Activated T-helper 1 cell treated with Interleukin-2 at 50 U/mL for 16 hours (primary cell): ENCODE data around the gene TMEM125.

Source experiments
- DNase-seq: peaks from one replicate; pipeline ENCODE4 v3.0.0-alpha.2; 2020; ENCODE audit warnings: low read depth

The TMEM125 gene

DNA sequence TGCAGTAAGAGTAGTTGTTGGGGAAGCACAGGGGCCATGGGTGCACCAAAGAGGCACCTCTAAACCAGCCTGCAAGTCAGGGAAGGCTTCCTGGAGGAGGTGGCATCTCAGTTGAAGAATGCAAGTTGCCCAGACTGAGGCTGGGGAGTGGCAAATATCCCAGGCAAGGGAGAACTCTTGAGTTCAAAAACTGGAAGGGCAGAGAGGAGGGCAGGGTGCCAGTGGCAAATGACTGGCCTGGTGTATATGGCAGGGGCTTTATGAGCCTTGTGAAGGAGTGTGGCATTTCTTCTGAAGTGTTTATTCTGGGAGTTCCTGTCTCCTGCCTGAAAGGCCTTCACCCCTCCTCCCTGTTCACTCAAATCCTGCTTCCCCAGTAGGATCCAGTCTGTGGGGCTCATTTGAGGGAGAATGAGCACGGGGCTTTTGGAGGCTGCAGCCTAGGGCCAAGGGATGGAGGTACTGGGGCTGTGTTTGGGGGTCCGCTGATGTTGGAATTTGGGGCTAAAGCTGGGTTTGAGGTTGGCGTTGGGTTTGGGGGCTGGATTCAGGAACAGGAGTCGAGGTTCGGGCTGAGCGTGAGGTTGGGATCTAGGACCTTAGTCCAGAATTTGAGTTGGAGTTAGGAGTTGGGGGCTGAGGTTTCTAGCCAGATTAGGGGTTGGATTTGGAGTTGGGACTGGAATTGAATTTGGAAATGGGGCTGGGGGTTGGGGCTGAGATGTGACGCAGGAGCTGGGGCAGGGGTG lies at the start of gene TMEM125:
TSS of gene TMEM125 (plus strand) at position 357 of the 749 bp plus-strand sequence. CDS start 2,740 bp downstream, outside the sequence.
- no peak for DNase-seq

DNA sequence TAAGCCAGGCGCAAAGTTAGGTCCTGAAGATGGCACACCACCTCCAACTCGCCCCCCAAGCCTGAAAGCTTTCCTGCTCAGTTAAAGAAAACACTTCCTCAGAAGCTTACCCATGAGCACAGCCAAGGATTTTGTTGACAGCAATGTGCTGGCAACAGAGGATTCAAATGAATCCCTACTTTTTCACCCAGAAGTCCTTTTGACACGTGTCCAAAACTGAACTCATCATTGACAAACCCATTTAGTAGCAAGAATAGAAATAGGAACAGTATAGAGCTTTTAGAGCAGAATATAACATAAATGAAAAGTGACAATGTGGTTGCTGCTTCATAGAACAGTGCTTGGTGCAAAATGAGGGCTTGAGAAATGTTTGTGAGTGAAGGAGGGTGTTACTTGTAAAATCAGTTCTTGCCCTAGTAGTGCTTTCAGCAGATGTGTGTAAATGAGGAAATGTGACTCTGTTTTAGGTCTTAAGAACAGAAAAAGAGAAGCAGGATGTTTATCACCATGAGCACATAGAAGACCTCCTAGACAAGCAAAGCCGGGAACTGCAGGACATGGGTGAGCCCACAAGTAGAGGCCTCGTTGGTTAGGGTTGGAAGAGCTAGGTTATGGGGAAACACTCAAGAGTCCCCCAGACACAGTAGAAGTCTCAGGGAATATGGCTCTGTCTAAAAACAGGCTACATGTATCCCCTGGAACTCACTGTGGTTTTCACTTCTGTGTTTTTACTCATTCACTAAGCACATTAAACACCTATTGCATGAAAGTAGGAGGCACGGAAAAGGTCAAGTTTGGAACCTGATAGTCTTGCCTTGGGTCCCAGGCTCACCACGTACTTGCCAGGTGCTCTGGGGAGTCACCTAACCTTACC lies 48.6 kb upstream of the TMEM125 start:
- no peak for DNase-seq

DNA sequence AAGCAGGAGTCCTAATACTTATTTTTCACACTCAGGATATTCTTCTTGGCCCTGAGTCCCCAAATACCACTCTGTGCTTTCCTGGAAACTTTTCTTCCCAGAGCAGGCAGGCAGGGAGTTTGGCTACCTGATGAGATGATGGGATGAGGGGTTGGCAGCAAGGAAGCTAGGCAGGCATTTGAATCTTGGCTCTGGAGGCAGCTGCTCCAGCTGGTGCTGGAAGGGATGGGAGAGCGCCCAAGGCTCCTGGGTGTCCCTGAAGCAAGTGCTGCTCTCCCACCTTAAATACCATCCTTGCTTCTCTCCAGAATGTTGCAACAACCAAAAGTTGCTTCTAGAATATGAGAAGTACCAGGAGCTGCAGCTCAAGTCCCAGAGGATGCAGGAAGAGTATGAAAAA lies 48.0 kb upstream of the TMEM125 start:
- DNase-seq: no peak

DNA sequence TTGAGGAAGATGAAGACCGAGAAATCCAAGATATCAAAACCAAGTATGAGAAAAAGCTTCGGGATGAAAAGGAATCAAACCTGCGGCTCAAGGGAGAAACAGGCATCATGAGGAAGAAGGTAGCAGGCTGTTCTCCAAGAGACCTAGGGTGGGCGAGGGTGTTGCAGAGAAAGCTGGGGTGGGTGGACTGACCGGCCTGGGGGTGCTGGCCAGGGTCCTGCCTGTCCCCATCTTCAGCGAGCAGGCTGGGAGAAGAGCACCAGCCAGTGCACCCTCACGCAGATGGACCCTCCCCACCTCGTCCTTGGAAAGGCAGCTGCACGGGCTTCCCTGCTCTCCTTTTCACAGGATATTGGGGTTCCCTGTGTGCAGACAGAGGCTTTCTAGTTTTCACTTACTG lies 46.9 kb upstream of the TMEM125 start:
- no peak for DNase-seq

DNA sequence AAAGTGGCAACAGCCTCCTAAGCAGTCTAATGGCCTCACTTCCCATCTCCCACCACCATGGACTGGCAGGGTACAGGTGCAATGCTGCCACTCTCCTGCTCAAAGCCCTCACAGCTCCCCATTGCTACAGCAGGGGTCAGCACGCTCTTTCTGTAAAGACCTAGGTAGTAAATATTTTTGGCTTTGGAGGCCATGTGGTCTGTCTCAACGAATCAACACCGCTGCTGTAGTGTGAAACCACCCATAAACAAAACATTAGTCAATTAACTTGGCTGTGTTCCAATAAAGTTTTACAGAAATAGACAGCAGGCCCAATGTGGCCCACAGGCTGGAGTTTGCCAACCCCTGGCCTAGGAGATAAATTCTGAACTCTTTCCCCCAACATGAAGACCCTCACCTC lies 44.6 kb upstream of the TMEM125 start:
- DNase-seq: no peak

GRCh38 chr1:43227143-43227764 lies 42.5 kb upstream of the TMEM125 start:
- peak; percentile 59 for DNase-seq

GRCh38 chr1:43229826-43230780 lies 39.7 kb upstream of the TMEM125 start:
- DNase-seq: no peak

DNA sequence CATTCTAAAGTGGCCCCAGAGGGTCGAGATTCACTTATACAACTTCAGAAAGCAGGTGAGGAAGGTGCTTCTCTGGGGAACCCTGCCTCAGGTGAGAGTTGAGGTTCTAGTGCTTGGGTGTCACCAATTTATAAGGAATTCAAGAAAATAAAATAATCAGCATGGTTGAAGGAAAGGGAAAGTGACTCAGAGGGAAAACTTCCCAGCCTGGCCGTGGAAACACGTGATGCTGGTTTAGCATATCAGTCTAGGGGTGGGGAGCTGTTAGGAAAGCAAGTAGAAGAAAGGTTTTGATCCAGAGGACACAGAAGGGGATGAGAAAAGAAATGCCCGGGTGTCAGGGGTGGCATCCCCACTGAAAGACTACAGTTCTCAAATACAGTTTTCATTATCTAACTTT lies 37.7 kb upstream of the TMEM125 start:
- DNase-seq: no peak

DNA sequence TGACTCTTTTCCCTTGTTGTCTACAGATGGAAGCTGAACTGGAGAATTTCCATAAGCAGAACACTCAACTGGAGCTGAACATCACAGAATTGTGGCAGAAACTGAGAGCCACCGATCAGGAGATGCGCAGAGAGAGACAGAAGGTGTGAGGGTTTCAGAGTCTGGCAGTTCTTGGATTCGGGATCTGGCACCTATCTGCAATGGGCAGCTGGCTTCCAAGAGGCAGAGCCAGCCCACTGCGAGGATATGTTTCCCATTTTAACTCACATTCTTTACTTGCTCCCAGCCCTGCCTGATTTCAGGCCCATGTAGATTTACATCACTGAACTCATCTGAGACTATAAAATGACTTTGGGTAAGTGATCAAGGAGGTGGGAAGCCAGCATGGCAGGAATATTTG lies 37.3 kb upstream of the TMEM125 start:
- DNase-seq: no peak

DNA sequence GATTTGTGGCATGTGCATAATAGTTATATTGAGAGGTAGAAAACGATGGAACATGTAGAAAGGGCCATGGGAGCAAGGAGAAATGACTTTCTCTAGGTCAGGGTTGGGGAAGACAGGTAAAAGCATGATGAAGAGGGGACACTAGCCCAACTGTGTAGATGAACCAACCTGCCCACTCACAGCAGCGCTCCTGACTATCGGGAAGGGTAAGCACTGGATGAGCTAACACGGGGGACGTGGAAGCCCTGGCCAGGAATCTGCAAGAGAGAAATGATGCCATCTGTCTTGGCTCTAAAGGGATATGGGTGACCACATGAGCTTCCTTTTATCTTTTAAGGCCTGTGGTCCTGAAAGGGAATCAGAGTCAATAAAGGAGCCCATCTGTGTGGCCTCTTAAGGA lies 36.2 kb upstream of the TMEM125 start:
- no peak for DNase-seq

DNA sequence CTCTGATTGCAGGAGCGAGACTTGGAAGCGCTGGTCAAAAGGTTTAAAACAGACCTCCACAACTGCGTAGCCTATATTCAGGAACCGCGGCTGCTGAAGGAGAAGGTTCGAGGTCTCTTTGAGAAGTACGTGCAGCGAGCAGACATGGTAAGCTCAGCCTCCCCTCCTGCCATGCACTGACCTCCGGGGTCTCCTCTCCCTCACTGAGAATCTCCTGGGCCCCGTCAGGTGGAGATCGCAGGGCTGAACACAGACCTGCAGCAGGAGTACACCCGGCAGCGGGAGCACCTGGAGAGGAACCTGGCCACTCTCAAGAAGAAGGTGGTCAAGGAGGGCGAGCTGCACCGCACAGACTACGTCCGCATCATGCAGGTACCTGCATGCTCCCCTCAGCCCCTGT lies 35.5 kb upstream of the TMEM125 start:
- no peak for DNase-seq

DNA sequence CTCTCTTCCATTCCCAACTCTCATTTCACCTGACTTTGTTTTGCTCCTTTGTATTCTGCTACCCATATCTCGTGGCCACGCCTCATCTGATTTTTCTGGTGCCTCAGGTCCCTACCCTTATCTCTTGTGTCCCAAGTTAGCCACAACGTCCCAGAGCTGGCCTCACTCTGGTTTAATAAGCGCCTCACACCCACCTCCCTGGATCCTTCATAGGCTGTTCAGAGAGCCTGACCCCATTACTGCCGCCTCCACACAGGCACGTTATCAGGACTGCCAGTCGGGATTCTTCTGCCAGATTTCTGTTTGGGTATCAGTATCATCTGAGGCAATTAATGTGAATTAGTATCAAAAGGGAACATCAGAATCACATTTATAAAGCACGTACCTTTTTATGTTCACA lies 34.7 kb upstream of the TMEM125 start:
- DNase-seq: no peak

DNA sequence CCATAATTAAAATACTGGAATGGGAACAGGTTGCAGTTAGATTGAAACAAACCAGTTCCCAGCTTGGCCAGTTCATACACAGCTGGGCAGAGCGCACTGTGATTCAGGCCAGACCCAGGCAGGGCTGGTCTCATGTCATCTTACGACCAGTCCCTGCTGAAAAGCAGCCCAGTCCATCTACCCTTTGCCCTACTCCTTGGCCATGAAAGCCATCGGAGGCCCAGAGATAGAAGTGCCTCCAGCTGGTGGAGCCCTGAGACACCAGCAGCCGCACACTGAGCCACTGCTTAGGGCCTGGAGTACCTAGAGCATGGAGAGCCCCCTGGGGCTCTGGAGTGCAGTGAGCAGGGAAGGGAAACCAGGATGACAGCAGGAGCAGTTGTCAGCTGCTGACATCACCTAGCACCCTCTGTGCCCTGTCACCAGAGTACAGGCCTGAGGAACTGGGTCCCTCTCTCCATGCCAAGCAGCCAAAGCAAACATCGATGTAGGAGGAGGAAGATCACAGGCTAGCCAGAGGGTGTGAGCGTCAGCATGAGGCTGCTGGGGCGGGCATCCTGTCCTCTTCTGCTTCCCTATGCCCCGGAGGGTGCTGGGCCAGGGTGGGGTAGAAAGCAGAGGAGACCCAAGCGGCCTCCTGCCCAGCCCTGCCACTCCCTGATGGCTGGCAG lies 34.2 kb upstream of the TMEM125 start:
- no peak for DNase-seq

GRCh38 chr1:43237121-43237520 lies 32.7 kb upstream of the TMEM125 start:
- no peak for DNase-seq

GRCh38 chr1:43238085-43238484 lies 31.7 kb upstream of the TMEM125 start:
- no peak for DNase-seq

DNA sequence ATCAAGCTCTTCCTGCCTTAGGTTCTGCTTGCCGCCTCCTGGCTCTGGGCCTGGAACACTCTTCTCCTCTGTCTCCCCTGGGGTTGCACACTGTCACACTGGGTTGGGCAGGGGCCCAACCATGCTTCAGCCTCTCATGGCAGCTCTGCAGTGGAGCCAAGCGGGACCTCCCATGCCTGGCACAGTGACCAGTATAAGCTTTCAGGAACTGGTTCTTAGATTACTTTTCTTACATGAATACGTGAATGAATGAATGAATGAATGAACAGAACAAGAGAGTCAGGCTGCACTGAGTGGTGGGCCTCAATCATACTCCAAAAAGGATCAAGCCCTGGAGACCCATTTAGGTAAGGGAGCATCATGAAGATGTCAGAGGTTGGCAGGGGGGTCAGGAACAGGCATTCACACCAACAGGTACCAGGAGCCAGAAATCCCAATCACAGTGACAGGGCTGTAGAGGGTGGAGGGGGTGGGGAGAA lies 30.8 kb upstream of the TMEM125 start:
- DNase-seq: no peak

DNA sequence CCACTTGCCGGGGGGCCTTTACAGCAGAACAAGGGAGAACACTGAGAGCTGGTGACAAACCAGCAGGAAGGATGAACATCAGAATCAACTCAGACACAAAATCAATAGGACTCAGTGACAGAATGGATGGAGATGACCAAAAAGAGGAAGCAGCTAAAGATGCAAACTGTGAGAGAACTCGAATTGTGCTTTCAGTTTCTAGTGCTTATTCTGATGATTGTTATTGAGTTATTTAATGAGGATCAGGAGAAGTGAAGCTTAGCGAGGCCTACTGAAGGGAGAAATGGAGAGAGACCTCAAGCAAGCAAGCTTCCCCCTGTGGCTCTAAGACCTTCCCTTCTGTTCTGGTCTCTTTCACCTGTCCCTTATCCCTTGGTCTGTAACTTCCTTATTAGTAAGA lies 30.3 kb upstream of the TMEM125 start:
- DNase-seq: no peak

GRCh38 chr1:43241413-43241836 lies 28.4 kb upstream of the TMEM125 start:
- no peak for DNase-seq

GRCh38 chr1:43243299-43243698 lies 26.5 kb upstream of the TMEM125 start:
- DNase-seq: no peak

DNA sequence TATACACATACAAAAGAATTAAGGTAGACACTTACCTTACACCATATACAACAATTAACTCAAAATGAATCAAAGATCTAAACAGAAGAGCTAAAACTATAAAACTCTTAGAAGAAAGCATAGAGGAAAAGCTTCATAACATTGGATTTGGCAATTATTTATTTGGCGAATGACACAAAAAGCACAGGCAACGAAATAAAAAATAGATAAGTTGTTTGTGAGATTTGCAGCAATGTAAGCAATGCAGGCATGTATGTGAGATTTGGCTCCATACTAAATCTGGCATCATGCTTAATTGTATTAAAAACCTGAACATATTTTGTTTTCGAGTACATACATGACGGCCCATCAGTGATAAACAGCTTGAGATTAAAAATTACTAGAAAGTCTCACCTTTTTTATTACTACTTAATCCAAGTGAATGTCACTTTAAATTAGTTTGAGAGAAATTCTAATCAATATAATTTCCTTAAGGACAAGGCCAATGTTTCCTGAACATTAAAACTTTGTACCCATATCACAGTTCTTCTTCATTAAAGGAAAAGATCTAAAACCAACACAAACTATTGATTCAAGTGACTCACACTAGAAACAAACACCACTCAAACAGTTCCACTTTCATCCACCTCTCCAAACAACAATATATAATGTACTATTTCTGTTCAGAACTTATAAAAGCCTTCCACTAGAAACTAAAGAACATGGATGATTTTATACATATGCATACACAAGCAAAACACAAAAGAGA lies 23.1 kb upstream of the TMEM125 start:
- DNase-seq: no peak
